Testis (tissue), 3 donors: ENCODE results near the gene MADCAM1. TPM values are rescaled to one million over a fixed set of nuclear protein-coding genes. Genes with fewer than 3 reads are reported as not detected.
A peak's percentile ranks its signal among the peaks of the same experiment; 100 is the strongest.

Experiments
- DNase-seq: peaks from one replicate; pipeline ENCODE4 v3.0.0-alpha.2; 2019
- H3K27ac ChIP-seq, 2 donors: fragments of 200-600 bp; sonication (generic); one replicate each; pipeline ENCODE4 v1.5.1; 2019
- H3K27me3 ChIP-seq: fragments of 200-600 bp; sonication (generic); one replicate; pipeline ENCODE4 v1.5.1; 2019
- H3K36me3 ChIP-seq: fragments of 200-600 bp; sonication (generic); one replicate; pipeline ENCODE4 v1.5.1; 2017; ENCODE audit warnings: low read depth; ENCODE audit errors: missing control alignments
- H3K4me1 ChIP-seq: fragments of 200-600 bp; sonication (generic); one replicate; pipeline ENCODE4 v1.5.1; 2019
- H3K4me3 ChIP-seq, 2 donors: fragments of 200-600 bp; sonication (generic); one replicate each; pipeline ENCODE4 v1.5.1; 2017 to 2019
- H3K9me3 ChIP-seq: fragments of 200-600 bp; sonication (generic); one replicate; pipeline ENCODE4 v1.5.1; 2017
- POLR2A ChIP-seq: fragments of 450-650 bp; IDR thresholded peaks from one replicate; pipeline ENCODE4 v1.6.1; 2017; ENCODE audit warnings: antibody characterized with exemption, mild to moderate bottlenecking, moderate library complexity
- WGBS, 2 donors: methylation state at CpG; one replicate each; pipeline ENCODE4 v1.1.5; 2018; 5-methylcytosine and 5-hydroxymethylcytosine counted together
- intact Hi-C: fragments of 100-400 bp; cut with DNase I; formaldehyde crosslinking; loops from one replicate; pipeline ENCODE4 v1.15.1; 2023; ENCODE audit warnings: low total_unique reads
- polyA plus RNA-seq: library from polyadenylated mRNA; stranded (reverse); fragments of 350-450 nt; fragmentation: Illumina TruSeq; extraction: RNeasy Lipid Tissue Mini Kit (QIAGEN cat#74804); gene quantifications from one replicate; pipeline ENCODE4 v1.2.3, GENCODE V29; 2014; ENCODE audit warnings: low read depth, low replicate concordance; ENCODE audit not compliant: insufficient read depth
- total RNA-seq, 2 donors: library from RNA; depleted of rRNA; stranded (reverse); fragments of >200 nt; gene quantifications; one replicate each; pipeline ENCODE4 v1.2.3, GENCODE V29; 2016
- TF ChIP-seq, protein P1 (sequence below), 3 experiments: fragments of 450-650 bp in 2 of 3; fragments of 200-600 bp in 1 of 3; sonication (generic) in 1 of 3; IDR thresholded peaks; one replicate each; pipeline ENCODE4 v1.5.1; 2016 to 2019; ENCODE audit warnings: antibody characterized with exemption in 3 of 3, mild to moderate bottlenecking in 2 of 3, moderate library complexity in 1 of 3

MADCAM1 gene
- total and polyA plus RNA-seq, 3 donors from 2014 or later = 1.6 to 2.3 (median 2.2) TPM

DNA sequence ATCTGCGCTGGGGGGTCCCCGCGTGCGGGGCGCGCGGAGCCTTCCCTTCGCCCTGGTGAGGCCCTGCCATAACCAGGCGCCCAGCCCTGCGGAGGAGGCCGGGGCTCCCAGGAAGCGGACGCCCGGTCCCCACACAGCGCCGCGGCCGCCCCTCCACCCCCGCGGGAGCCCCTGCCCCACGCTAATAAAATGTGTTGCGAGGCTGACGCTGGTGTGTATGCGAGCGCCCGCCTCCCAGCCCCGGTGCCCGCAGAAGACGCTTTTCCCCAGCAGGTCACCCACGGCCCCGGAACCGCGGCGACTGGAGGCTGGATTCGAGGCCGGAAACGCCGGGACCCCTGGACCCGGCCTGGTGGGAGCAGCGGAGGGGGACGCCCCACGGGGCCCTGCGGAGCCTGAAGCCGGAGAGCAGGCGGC, 23.2 kb downstream of the MADCAM1 start:
- intact Hi-C loops = no loop called here
- no peak for DNase-seq
- peak overlapping the region in 1 of 2 donors; percentile 26 for H3K4me3 ChIP-seq
- WGBS, 2 donors = 57 to 73% methylated on average over 19 to 45 of the region's 45 CpGs
- no peak overlapping the region for H3K27ac ChIP-seq
- TF ChIP-seq, protein P1, sequence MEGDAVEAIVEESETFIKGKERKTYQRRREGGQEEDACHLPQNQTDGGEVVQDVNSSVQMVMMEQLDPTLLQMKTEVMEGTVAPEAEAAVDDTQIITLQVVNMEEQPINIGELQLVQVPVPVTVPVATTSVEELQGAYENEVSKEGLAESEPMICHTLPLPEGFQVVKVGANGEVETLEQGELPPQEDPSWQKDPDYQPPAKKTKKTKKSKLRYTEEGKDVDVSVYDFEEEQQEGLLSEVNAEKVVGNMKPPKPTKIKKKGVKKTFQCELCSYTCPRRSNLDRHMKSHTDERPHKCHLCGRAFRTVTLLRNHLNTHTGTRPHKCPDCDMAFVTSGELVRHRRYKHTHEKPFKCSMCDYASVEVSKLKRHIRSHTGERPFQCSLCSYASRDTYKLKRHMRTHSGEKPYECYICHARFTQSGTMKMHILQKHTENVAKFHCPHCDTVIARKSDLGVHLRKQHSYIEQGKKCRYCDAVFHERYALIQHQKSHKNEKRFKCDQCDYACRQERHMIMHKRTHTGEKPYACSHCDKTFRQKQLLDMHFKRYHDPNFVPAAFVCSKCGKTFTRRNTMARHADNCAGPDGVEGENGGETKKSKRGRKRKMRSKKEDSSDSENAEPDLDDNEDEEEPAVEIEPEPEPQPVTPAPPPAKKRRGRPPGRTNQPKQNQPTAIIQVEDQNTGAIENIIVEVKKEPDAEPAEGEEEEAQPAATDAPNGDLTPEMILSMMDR (IDR thresholded peaks at IDR 0.05) = no peak
- TF ChIP-seq POLR2A = no peak
- H3K9me3 ChIP-seq = no peaks in the 10 kb centered on the region
- no peaks in the 10 kb centered on the region for H3K36me3 ChIP-seq
- no peaks in the 10 kb centered on the region for H3K4me1 ChIP-seq
- H3K27me3 ChIP-seq = no peaks in the 10 kb centered on the region

DNA sequence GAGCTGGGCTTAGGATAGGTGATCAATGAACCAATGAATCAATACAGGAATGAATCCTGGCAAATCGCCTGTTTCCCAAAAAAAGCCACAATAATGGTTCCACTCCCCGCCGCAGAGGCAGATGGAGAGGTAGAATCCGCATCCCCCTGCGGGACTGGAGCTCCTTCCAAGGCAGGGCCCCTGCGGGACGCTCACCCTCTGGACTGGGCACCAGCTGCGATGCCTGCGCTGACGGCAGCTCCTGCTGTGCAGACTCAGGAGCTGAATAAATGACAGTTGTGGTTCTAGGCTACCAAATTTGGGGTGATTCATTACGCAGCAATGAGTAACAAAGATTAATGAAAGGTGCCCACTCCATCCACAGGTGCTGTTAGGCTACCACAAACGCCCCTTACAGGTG, 26.4 kb downstream of the MADCAM1 start:
- peak overlapping the region; percentile 31 to 47 for H3K4me3 ChIP-seq
- intact Hi-C loops = no loop called here
- 74 to 76% methylated on average over 12 of the region's 12 CpGs for WGBS, 2 donors
- H3K27me3 ChIP-seq = no peaks in the 10 kb centered on the region
- TF ChIP-seq, protein P1 (IDR thresholded peaks at IDR 0.05) = no peak
- no peaks in the 10 kb centered on the region for H3K36me3 ChIP-seq
- DNase-seq = no peak
- H3K4me1 ChIP-seq = no peaks in the 10 kb centered on the region
- no peak overlapping the region for H3K27ac ChIP-seq
- H3K9me3 ChIP-seq = no peaks in the 10 kb centered on the region

DNA sequence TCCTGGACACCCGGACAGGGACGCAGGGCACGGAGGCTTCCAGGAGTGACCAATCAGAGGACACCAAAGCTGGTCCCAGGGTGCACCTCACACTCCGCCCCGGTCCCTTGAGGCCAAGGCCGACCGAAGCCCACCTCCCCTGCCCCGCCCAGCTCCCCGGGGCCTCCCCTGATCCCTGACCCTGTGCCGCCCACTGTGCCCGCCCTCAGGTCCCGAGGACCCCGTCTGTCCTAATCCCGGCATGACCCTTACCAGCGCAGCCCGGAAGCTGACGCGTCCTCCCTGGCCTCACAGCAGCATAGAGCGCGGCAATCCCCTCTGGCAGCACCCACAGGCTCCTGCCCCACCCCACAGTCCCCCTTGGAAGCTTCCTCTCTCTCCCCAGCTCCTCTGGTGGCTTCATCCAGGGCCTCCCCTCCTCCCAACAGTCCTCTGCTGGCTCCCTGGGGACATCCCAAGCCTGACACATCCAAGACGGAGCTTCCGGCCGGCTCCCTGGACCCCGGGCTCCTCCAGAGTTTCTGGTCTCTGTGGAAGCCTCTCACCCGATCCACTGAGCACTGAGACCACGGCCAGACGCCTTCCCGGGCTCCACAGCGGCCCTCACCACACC, 27.9 kb downstream of the MADCAM1 start:
- Histone ChIP-seq H3K4me1 (no peaks in the 10 kb centered on the region), H3K27me3 (no peaks in the 10 kb centered on the region), H3K9me3 (no peaks in the 10 kb centered on the region), H3K27ac (no peak overlapping the region), H3K4me3 (no peak overlapping the region), H3K36me3 (no peaks in the 10 kb centered on the region)
- TF ChIP-seq, protein P1 (IDR thresholded peaks at IDR 0.05) = no peak
- TF ChIP-seq POLR2A = no peak
- intact Hi-C loops = no loop called here
- 39 to 56% methylated on average over 11 to 29 of the region's 29 CpGs for WGBS, 2 donors
- no peak for DNase-seq

DNA sequence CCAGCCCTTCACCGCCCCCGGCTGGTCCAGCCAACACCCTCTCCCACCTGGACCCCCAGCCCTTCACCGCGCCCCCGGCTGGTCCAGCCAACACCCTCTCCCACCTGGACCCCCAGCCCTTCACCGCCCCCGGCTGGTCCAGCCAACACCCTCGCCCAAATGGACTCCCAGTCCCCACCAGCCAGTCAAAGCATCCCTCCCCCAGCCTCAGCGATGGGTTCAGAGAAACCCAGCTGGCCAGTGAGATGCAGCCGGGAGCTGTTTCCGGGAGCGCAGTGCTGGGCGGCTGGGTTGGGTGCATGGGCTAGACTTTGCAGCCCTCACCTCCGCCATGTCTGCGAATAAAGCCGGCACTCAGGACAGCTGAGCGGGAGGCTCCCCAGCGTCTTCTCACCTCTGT, 28.7 kb downstream of the MADCAM1 start:
- intact Hi-C loops = no loop called here
- no peak for DNase-seq
- WGBS, 2 donors = 50 to 60% methylated on average over 10 to 13 of the region's 18 CpGs
- no peaks in the 10 kb centered on the region for H3K4me1 ChIP-seq
- H3K27me3 ChIP-seq = no peaks in the 10 kb centered on the region
- TF ChIP-seq, protein P1 (IDR thresholded peaks at IDR 0.05) = no peak
- no peak for TF ChIP-seq POLR2A
- no peak overlapping the region for H3K4me3 ChIP-seq
- H3K27ac ChIP-seq = no peak overlapping the region
- H3K36me3 ChIP-seq = no peaks in the 10 kb centered on the region
- H3K9me3 ChIP-seq = no peaks in the 10 kb centered on the region

DNA sequence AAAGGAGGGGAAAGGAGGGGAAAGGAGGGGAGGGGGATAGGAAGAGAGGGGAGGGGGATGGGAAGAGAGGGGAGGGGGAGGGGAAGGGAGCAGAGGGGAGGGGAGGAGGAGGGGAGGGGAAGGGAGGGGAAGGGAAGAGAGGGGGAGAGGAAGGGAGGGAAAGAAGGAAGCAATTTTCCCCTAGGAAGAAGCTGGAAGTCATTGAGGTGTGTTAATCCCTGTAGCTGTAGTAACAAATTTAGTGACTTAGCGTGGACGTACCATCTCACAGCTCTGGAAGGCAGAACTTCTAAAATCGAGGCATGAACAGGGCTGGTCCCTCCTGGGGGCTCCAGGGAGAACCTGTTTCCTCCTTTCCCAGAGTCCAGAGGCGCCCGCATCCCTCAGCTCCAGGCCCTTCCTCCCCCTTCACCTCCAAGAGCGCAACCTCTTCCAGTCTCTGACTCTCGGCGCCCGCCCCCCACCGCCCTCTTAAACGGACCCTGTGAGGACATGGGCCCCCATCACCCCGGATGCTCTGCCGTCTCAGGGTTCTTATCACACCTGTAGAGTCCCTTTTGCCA, 29.7 kb downstream of the MADCAM1 start:
- no peak for TF ChIP-seq POLR2A
- TF ChIP-seq, protein P1 (IDR thresholded peaks at IDR 0.05) = no peak
- no peaks in the 10 kb centered on the region for H3K9me3 ChIP-seq
- no peak for DNase-seq
- 54 to 62% methylated on average over 13 of the region's 13 CpGs for WGBS, 2 donors
- no peaks in the 10 kb centered on the region for H3K36me3 ChIP-seq
- intact Hi-C loops = no loop called here
- no peaks in the 10 kb centered on the region for H3K27me3 ChIP-seq
- no peak overlapping the region for H3K27ac ChIP-seq
- no peaks in the 10 kb centered on the region for H3K4me1 ChIP-seq
- H3K4me3 ChIP-seq = no peak overlapping the region
